Cardiac muscle cell (in vitro differentiated cells and primary cell): ENCODE measurements around the gene MED9. TPM values are rescaled to one million over a fixed set of nuclear protein-coding genes. Genes with fewer than 3 reads are reported as not detected.

Source experiments
- DNase-seq, 2 donors: peaks; one replicate each; pipeline versions ENCODE4 v3.0.0 to v3.0.0-alpha.2; 2010 to 2017; ENCODE audit warnings: low read depth in 1 of 2, low spot score in 1 of 2
- H3K27ac ChIP-seq: fragments of 200-600 bp; sonication (generic); 2 replicates; pipeline ENCODE4 v1.5.1; 2016
- H3K27me3 ChIP-seq: fragments of 200-600 bp; sonication (generic); 2 replicates; pipeline ENCODE4 v1.6.0; 2016; ENCODE audit warnings: control low read depth
- H3K36me3 ChIP-seq: fragments of 200-600 bp; sonication (generic); 2 replicates; pipeline ENCODE4 v1.5.1; 2016; ENCODE audit warnings: control low read depth
- H3K4me1 ChIP-seq: fragments of 200-600 bp; sonication (generic); 2 replicates; pipeline ENCODE4 v1.8.1; 2017; ENCODE audit warnings: low read depth, mild to moderate bottlenecking, mixed run types
- H3K4me3 ChIP-seq: fragments of 200-600 bp; sonication (generic); 2 replicates; pipeline ENCODE4 v1.5.1; 2016; ENCODE audit warnings: mild to moderate bottlenecking
- H3K9me3 ChIP-seq: fragments of 200-600 bp; sonication (generic); 2 replicates; pipeline ENCODE4 v1.5.1; 2017; ENCODE audit warnings: low read depth, mild to moderate bottlenecking, control low read depth
- polyA plus RNA-seq: library from polyadenylated mRNA; unstranded; fragments of >200 nt; fragmentation: Nextera tagmentation; extraction: Ambion mirVana; gene quantifications from 2 replicates; pipeline ENCODE4 v1.2.1, GENCODE V29; 2016
- total RNA-seq: library from RNA; depleted of rRNA; stranded (reverse); fragments of >200 nt; gene quantifications from 2 replicates; pipeline ENCODE4 v1.2.3, GENCODE V29; 2016
- TF ChIP-seq, protein P1 (sequence below): IDR thresholded peaks from 2 replicates; pipeline ENCODE4 v1.5.1; 2012; ENCODE audit warnings: low read depth, mild to moderate bottlenecking, low read length

Gene MED9
- total and polyA plus RNA-seq, 2 experiments from 2014 or later = 27.9 to 38.2 TPM

DNA sequence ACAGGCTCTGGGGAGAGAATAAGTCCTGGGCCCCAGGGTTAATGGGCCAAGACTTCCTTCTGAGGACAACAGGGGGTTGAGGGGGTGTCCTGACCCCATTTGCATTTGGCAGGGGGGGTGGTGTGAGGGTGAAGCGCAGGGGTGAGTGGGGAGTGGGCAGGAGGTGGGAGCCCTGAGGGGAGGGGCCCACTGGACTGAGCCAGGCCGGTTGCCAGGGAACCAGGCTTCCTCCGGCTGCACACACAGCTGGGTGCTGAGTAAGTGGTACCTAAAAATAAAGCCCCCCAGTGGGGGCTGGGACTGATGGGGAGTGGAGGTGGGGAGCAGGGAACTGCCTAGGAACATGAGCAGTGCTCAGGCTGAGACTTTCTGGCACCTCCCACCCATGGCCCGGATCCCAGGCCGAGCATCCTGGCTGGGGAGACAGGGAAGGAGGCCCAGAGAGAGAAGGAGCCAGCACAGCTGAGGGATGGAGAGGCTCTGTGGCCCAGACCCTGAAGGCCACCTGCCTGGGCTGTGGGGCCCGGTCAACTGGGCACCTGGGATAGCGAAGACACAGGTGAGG is 26.8 kb downstream of the MED9 start:
- DNase-seq = peak in 1 of 2 donors; percentile 34
- Histone ChIP-seq H3K36me3 (no peaks in the 10 kb centered on the region), H3K9me3 (no peaks in the 10 kb centered on the region), H3K4me1 (peaks cover 40% of the 10 kb centered on the region), H3K27ac (no peak overlapping the region), H3K27me3 (no peaks in the 10 kb centered on the region), H3K4me3 (no peak overlapping the region)
- TF ChIP-seq, protein P1, sequence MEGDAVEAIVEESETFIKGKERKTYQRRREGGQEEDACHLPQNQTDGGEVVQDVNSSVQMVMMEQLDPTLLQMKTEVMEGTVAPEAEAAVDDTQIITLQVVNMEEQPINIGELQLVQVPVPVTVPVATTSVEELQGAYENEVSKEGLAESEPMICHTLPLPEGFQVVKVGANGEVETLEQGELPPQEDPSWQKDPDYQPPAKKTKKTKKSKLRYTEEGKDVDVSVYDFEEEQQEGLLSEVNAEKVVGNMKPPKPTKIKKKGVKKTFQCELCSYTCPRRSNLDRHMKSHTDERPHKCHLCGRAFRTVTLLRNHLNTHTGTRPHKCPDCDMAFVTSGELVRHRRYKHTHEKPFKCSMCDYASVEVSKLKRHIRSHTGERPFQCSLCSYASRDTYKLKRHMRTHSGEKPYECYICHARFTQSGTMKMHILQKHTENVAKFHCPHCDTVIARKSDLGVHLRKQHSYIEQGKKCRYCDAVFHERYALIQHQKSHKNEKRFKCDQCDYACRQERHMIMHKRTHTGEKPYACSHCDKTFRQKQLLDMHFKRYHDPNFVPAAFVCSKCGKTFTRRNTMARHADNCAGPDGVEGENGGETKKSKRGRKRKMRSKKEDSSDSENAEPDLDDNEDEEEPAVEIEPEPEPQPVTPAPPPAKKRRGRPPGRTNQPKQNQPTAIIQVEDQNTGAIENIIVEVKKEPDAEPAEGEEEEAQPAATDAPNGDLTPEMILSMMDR = no peak

GRCh38 chr17:17504341-17505140 is 27.7 kb downstream of the MED9 start:
- no peak for DNase-seq
- Histone ChIP-seq H3K4me3 (no peak overlapping the region), H3K27ac (peak overlapping the region; percentile 14), H3K4me1 (peaks cover 40% of the 10 kb centered on the region), H3K9me3 (no peaks in the 10 kb centered on the region), H3K27me3 (no peaks in the 10 kb centered on the region), H3K36me3 (no peaks in the 10 kb centered on the region)
- TF ChIP-seq, protein P1 = no peak

GRCh38 chr17:17505151-17505550 is 28.4 kb downstream of the MED9 start:
- no peak for DNase-seq
- Histone ChIP-seq H3K9me3 (no peaks in the 10 kb centered on the region), H3K4me3 (no peak overlapping the region), H3K4me1 (peaks cover 40% of the 10 kb centered on the region), H3K36me3 (no peaks in the 10 kb centered on the region), H3K27ac (peak overlapping the region; percentile 89), H3K27me3 (no peaks in the 10 kb centered on the region)
- TF ChIP-seq, protein P1 = no peak

DNA sequence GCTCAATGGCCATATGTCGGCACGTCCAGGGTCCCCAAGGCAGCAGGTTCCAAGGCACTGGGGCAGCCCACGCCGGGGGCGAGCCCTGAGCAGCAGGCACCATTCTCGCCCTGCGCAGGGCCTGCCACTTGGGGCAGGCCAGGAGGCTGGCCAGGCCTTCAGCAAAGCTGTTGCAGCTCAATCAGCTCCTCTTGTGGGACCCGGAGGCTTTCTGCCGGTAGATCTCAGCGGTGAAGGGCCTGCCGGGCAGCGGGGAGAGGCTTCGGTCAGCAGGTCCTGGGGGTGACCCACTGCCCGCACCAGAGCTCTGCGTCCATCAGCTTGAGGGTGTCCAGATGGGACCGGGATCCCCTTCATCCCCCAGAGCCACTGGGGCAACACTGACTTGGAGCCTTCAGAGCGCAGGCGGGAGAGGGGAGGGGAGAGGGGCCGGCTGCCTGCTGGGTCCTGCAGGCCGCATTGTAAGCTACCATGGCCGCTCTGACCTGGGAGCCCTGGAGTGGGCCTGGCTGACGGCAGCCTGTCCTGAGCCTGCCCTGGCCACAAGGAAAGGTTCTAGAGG is 28.9 kb downstream of the MED9 start:
- DNase-seq = no peak
- Histone ChIP-seq H3K27ac (peak overlapping the region; percentile 89), H3K4me1 (peaks cover 40% of the 10 kb centered on the region), H3K9me3 (no peaks in the 10 kb centered on the region), H3K36me3 (no peaks in the 10 kb centered on the region), H3K27me3 (no peaks in the 10 kb centered on the region), H3K4me3 (no peak overlapping the region)
- TF ChIP-seq, protein P1 = no peak

DNA sequence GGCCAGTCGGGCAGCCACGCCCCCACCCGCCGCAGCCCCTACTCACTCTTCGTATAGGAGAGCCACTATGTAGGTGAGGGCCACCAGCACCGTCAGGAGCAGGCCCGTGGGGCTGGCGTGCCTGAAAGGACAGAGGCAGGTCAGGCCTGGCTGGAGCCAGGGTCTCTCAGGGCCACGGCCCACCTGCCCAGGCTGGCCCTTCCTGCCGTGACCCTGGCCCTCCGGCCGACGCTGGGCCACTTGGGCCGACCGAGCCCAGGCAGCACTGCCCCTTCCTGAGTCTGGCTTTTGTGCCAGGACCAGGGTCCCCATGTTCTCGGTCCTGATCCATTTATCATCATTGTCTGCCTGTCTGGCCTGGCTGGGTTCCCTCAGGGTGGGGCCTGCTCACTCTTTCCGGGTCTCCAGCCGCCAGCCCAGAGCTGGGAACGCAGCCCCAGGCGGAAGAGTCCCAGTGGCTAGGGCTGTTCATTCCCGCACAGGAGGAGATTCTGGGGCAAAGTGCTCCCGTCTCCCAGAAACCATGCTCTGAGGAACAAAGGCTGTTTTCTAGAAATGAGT is 29.5 kb downstream of the MED9 start:
- Histone ChIP-seq H3K27me3 (no peaks in the 10 kb centered on the region), H3K4me1 (peaks cover 40% of the 10 kb centered on the region), H3K36me3 (no peaks in the 10 kb centered on the region), H3K27ac (peak overlapping the region; percentile 89), H3K9me3 (no peaks in the 10 kb centered on the region), H3K4me3 (no peak overlapping the region)
- no peak for DNase-seq
- TF ChIP-seq, protein P1 = no peak
